CD4-positive, alpha-beta T cell treated with Interleukin-1 beta for 1 hour (primary cell): ENCODE results near the gene PPIF.

ENCODE experiments used
- DNase-seq, 2 donors: peaks; one replicate each; pipeline ENCODE4 v3.0.0-alpha.2; 2020 to 2022

Gene PPIF

DNA sequence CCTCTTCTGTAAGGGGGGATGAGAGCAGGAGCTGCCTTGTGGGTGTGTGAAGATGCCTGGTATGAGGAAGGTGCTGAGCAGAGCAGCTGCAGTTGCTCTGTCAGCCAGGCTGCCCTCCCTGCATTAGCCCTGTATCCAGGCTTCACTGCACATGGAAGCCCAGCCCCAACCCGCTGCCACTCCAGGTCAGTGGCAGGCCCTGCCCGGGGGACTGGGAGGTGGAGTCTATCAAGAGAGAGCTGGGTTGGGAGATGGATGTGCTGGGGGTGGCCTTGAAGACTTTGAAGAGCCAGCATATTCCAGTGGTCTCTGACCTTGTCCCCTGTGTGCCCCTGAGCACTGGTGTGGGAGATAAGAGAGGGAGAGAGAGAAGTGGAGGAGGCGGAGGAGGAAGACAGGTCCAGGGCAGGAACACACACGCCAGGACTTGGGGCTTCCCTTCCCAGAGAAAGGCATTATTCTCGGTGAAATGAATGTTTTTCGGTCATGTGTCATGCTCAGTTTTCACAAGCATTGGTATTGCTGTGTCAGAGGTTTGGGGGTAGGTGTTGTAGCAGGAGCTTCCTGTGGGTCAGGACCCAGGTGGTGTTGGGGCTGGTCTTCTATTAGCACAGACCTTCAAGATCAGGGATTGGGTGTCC is 2.6 kb downstream of the PPIF start:
- no peak for DNase-seq

DNA sequence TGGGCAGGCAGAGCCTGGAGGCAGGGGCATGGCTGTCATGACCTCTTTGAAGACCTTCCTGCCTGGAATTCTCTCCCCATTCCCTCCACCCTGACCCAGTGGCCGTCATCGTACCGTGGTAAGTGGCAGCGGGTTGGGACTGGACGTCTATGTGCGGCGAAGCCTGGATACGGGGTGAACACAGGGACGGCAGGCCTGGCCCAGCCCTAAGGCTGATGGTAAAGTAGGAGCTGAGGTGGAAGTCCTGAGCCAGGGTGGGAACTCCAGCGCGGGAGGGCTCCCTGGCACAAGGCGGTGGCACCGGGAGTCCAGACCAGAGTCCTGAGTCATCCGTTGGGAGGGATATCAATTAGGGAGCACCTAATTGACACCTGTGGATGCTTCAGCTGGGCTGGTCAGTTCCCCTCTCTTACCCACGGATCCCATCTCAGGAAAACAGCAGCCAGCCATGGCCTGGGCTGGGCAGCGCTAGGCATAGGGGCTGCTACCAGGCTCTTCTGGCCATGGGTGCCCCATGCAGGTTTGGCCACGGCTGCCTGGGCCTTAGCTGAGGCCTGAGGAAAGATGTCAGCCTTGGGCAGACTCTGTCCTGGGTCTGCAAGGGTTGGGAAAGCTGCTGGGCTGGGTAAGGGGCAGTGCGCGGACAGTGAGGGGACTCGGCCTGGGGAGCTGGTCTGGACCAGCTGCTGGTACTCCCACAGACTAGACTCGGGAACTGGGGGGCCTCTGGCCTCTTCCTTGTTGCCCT is 3.3 kb downstream of the PPIF start:
- no peak for DNase-seq

DNA sequence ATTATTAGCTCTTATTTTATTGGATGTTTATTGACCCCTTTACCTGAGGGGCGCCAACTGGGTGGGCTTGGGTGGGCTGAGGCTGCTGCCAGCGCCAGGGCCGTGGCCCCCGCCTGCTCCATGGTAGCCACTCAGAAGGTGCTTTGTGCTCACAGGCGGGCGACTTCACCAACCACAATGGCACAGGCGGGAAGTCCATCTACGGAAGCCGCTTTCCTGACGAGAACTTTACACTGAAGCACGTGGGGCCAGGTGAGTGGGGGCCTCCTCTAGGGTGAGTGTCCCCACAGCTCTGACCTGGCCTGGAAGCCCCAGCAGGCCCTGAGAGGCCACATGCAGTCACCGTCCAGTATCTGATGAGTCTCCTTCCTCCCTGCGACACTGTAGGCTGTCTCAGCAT is 4.1 kb downstream of the PPIF start:
- no peak for DNase-seq

DNA sequence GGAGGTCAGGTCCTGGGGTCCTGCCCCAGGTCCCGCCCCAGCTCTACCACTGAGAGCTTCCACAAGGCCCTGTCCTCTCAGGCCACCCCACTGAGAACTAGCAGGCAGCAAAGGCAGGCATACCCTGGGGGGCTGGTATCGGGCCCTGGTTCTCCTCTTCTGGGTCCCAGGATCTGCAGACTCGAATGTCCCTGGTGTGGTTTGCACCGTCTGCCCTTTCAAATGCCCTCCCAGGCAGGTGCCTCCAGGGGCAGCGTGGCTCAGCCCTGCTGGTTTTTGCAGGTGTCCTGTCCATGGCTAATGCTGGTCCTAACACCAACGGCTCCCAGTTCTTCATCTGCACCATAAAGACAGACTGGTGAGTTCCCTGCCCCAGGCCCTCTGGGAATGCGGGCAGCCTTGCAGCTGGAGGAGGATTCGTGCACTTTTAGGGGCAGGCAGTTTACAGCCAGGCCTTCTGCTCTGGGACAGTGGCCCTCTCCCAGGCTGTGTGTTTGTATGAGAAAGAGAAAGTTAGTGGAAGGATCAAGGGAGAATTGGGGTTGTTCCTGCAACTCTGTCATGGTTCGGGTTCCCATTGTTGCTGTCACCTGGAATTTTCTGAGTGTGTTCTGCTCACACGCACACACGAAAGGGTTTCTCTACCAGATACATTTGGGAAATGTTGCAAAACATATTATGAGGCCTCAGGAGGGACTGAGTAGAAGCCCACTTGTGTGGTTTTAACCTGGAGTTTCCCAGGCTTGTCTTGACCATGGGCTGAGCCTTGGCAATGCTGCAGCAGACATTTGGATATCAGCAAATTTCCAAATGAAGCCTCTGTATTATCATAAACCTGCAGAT is 5.0 kb downstream of the PPIF start:
- DNase-seq, result no peak

DNA sequence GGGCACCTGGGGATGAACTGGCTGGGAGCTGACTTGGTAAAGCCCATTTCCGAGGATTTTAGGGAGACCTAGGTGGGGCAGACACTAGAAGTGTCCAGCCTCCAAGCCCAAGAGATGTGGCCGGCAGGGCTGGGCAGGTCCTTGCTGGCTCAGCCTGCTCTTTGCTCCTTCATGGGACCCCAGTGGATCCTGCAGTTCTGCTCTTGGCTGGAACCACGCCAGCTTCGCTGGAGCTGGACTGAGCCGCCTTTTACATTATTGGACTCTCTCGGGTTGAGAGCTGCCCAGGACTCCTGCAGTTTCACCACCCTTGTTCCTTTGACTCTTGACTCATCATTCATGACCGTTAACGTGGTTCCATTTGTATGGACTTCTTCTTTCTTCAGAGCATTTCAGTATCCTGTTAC is 5.7 kb downstream of the PPIF start:
- DNase-seq, result peak in 1 of 2 donors; percentile 37

DNA sequence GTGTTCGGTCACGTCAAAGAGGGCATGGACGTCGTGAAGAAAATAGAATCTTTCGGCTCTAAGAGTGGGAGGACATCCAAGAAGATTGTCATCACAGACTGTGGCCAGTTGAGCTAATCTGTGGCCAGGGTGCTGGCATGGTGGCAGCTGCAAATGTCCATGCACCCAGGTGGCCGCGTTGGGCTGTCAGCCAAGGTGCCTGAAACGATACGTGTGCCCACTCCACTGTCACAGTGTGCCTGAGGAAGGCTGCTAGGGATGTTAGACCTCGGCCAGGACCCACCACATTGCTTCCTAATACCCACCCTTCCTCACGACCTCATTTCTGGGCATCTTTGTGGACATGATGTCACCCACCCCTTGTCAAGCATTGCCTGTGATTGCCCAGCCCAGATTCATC is 6.5 kb downstream of the PPIF start:
- no peak for DNase-seq

DNA sequence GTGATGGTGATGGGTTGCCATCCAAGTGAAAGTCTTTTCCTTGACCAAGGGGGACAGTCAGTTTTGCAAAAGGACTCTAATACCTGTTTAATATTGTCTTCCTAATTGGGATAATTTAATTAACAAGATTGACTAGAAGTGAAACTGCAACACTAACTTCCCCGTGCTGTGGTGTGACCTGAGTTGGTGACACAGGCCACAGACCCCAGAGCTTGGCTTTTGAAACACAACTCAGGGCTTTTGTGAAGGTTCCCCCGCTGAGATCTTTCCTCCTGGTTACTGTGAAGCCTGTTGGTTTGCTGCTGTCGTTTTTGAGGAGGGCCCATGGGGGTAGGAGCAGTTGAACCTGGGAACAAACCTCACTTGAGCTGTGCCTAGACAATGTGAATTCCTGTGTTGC is 6.9 kb downstream of the PPIF start:
- no peak for DNase-seq

DNA sequence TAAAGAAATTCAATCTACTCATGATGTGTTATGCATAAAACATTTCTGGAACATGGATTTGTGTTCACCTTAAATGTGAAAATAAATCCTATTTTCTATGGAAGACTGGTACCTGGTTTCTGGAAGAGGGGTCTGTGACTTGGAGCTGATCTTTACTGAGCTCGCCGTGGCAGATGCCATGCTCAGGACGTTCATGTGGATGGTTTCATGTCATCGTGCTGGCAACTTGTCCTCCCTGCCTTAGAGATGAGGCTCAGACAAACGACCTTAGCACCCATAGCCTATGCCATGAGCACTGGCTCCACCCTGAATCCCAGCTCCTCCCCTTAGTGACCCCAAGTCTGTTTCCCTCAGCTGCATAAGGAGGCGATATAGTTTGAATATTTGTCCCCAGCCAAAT is 7.3 kb downstream of the PPIF start:
- no peak for DNase-seq

DNA sequence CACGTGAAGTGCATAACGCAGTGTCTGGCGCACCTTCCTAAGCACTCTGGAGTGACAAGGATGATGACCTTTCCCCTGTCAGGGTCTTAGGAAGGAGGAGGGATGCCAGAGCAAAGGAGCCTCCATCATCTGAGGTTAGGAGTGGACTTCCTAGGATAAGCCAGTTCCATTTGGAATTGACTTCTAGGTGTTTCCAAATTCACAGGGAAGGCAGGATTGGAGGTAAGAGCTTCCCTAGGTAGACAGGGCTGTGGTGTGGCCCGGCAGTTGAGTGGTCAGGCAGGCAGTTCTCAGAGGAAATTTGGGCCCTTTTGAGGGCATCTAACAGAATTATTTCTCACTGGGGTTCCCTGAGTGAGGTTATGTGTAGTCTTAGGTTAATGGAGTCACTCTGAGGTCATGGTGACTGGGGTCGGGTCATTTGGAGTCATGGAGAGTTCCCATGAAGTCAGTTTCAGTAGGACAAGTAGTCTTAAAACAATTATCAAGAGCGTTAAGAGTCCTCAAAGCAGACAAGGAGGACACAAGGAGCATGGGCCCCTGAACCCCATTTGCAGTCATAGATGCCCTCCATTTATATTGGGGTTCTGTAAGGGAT is 8.2 kb downstream of the PPIF start:
- no peak for DNase-seq

DNA sequence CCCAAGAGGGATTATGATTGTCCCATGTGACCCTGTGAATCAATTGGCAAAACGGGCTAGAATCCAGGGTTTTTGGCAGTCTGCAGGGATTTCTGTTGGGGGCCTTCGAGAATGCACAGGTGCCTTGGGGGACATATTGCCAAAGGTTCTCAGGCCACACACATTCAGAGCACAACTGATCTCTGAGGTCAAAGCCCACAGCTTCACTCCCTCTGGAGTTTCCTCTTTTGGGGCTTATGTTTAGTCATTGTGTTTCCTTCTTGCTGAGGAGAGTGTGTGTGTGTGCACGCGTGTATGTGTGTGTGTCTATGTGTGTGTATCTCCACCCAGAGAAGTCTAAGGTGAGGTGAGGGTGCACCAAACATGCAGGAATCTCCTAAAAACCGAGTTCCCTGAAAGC is 8.8 kb downstream of the PPIF start:
- peak in 1 of 2 donors; percentile 46 for DNase-seq

DNA sequence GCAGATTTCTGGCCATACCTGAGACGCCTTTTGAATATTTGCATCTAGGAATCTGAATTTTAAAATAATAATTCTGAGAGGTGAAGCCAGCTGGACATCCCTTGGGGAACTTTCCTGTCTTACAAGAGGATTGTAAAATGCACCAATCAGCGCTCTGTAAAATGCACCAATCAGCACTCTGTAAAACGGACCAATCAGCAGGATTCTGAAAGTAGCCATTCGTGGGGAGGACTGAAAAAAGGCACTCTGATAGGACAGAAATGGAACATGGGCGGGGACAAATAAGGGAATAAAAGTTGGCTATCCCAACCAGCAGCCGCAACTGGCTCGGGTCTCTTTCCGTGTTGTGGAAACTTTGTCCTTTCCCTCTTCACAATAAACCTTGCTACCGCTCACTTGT is 9.9 kb downstream of the PPIF start:
- DNase-seq, result no peak

DNA sequence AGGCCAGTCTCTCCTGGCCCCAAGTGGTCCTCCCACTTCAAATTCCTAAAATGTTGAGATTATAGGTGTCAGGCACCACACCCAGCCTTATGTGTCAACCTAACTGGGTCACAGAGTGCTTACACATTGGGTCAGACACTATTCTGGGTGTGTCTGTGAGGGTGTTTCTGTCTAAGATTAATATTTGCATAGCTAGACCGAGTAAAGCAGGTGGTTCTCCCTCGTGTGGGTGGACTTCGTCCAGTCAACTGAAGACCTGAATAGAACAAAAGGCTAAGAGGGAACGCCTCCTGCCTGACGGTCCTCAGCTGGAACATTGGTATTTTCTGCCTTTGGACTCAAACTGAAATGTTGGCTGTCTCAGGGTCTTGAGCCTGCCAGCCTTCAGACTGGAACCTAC is 11.5 kb downstream of the PPIF start:
- DNase-seq, result no peak

DNA sequence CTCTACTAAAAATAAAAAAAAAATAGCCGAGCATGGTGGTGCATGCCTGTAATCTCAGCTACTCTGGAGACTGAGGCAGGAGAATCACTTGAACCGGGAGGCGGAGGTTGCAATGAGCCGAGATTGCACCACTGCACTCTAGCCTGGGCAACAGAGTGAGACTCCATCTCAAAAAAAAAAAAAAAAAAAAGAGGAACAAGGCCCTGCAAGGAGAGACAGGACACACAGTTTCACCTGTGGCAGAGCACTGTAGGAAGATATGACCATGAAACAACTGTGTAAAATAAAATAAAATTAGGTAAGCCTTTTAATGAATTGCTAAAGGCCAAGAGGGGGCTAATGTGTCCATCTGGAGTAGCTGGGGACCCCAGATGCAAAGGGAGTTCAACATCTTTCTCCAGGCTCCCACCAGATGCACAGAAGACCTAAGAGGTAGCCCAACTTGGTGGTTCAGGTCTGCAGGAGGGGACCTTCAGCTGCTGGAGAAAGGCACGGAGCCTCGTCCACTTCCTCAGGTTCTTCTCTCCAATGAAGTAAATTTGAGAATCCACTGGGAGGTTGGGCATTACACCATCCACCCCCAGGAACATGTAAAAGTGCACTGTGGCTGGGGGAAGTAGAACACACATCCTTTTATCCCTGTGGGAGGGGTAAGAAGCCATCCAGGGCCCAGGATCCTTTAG is 12.7 kb downstream of the PPIF start:
- DNase-seq, result no peak

DNA sequence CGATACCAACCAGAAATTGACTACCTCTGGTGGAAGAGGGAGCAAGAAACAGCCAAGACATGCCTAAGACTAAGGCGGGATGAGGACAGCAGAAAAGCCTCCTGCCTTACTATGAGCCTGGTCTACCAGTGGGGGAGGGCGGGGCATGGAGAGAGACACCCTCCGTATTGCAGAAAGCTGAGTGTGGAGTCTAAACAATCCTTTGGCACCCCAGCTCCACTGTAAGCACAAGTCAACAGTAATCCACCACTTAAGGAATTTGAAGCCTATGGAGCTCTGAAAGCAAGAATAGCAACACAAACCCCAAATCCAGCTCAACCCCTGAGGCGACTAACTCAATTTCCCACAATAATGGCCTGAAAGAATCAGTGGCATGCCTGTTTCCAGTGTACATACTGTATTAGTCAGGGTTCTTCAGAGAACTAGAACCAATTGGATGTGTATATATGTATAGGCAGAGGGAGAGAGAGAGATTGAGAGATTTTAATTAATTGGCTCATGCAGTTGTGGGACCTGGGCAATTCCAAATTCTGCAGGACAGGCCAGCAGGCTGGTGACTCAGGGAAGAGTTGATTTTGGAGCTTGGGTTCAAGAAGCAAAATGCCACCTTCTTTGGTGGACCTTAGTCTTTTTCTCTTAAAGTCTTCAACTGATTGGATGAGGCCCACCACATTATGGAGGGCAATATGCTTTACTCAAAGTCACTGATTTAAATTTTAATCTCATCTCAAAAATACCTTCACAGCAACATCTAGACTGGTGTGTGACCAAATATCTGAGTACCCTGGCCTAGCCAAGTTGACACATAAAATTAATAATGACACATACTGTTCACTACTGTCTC is 13.5 kb downstream of the PPIF start:
- DNase-seq, result no peak

DNA sequence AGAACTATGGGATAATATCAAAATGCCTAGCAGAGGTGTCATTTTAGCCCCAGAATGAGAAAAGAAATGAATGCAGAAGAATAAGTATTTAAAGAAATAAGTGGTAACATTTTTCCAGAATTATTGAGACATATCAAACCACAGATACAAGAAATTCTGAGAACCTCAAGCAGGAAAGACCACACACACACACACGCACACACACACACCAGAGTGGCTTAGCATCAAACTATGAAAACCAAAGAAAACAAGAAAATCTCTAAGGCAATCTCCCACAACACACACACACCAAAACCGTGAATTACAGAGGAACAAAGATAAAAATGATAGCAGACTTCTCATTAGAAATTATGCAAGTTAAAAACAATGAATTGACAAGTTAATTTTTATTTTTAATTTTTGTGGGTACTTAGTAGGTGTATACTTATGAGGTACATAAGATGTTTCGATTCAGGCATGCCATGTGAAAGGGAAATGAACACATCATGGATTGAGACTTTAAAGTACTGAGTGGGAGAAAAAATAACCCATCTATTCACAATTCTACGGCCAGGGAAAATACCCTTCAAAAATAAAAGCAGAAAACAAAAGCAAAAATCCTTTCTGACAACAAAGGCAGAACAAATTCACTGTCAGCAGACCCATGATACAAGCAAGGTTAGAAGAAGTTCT is 14.6 kb downstream of the PPIF start:
- DNase-seq, result no peak

DNA sequence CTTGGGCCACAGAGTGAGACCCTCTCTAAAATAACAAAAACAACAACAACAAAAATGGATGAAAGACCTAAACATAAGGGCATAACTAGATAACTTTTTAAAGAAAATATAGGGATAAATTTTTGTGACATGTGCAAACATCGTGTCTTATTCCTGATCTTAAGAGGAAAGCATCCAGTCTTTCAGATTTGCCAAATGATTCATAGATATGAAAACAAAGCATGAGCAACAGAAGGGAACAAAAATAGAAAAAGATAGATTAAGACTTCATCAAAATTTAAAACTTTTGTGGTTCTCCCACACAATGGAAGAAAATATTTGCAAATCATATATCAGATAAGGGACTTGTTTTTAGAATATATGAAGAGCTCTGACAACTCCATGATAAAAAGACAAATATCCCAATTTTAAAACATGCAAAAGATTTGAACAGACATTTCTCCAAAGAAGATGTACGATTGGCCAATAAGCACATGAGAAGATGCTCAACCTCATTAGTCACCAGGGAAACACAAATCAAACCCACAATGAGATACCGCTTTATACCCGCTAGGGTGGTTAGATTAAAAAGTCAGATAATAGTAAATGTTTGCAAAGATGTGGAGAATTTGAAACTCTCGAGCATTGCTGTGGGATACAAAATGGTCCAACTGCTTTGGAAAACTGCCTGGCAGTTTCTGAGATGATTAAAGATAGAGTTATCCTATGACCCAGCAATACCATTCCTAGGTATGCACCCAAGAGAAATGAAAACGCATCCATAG is 20.3 kb downstream of the PPIF start:
- DNase-seq, result no peak

DNA sequence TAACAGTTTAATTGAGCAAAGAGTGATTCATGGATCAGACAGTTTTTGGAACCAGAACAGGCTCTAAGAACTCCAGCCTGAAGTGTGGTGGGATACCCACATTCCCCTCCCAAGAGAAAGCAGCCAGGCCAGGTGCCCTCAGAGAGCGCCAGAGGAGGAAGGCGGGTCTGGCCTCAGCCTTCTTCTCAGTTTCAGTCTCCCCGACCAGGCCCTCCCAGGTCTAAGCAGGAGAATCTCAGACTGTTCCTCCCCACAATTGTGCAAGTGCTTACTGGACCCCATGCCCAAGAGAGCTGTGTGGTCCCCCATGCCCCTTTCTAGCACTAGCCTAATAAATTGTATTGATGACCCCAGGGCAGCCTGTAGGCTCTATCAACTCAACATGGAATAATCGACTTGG is 25.6 kb downstream of the PPIF start:
- no peak for DNase-seq

DNA sequence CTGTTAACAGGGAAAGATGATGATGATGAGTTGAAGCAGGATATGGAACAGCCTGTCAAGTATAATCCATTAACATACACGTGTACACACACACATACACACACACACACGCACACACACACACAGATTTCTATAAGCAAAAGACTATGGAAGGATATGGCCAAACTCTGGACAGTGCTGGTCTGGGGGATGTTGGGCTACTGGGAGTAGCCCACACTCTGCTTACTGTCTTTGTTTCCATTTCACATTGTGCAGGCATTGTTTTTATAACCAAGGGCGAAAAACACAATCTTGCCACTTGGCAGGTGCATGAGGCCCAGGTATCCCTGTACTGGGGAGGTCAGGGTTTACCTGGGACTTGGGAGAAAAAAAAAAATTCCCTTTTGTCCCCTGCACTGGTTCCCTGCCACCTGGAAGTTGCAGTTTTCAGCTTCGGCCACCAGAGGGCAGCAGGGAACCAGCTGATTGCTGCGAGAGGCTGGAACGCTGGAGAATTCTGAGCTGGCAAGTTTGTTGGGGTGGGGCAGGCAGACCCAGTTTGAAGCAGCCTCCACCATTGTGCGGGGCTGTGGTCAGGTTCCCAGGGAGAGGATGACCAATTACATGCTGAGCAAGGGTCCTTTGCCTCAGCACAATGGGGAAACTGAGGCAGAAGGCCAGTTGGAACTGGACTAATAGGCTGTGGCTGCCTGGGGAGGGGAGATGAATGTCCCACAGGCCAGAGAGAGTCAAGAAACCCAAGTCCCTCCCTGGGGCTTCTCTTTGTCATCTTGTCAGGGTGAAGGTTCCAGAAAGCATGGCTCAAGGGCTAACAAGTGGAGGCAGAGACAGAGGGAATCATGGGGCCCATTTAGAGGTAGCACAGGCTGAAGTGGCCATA is 27.3 kb downstream of the PPIF start:
- peak; percentile 65 to 72 for DNase-seq

DNA sequence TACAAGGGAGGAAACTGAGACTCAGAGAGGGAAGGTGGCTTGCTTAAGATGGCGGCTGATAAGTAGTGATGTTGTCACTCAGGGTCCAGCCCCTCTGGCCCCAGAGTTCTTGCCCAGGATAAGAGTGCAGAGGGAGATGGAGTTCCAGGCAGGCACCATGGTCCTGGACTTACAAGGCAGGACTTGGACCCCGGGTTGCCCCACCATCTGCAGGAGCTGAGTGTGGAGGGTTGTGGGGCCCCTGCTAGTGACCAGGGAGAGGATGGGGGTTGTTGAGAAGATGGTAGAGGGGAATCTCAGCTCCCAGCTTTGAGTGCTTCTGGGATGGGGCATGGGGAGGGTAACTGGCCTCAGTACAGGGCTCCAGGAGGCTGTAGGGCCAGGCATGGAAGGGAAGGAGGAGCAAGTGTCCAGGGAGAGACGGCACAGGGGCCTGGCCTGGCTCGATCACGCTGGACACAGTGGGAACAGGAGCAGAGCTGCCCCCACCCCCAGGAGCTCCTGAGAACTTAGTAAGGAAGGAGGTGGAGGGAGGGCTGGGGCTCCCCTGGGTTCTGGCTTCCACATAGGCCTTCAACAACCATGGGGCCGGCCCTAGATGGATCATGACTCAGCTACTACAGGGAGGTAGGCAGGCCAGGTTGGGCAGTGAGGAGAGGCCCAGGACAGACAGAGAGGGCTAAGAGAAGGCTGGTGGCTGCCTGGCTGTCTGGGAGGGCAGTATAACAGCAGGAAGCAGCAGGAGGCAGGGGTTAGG is 28.2 kb downstream of the PPIF start:
- no peak for DNase-seq
